CD4-positive, alpha-beta T cell treated with Interleukin-15 for 1 hour (primary cell): ENCODE results near the gene SUSD3.

Experiments used
- DNase-seq: peaks from one replicate; pipeline ENCODE4 v3.0.0-alpha.2; 2020

Gene SUSD3

GRCh38 chr9:93127395-93127911, 69.0 kb downstream of the SUSD3 start:
- no peak for DNase-seq

- DNase-seq: no peak
Measured at GRCh38 chr9:93128011-93128714, 69.7 kb downstream of the SUSD3 start.

GRCh38 chr9:93128715-93129224, 70.3 kb downstream of the SUSD3 start:
- no peak for DNase-seq

- DNase-seq: no peak
Measured at GRCh38 chr9:93129286-93129685, 70.8 kb downstream of the SUSD3 start.

GRCh38 chr9:93129691-93130500, 71.4 kb downstream of the SUSD3 start:
- no peak for DNase-seq

GRCh38 chr9:93130861-93131481, 72.5 kb downstream of the SUSD3 start:
- no peak for DNase-seq

- DNase-seq: no peak
Measured at GRCh38 chr9:93131599-93132286, 73.2 kb downstream of the SUSD3 start.

- DNase-seq: no peak
Measured at GRCh38 chr9:93132287-93132927, 73.9 kb downstream of the SUSD3 start.

GRCh38 chr9:93132946-93133680, 74.6 kb downstream of the SUSD3 start:
- peak; percentile 84 for DNase-seq

- DNase-seq: no peak
Measured at GRCh38 chr9:93133681-93134014, 75.1 kb downstream of the SUSD3 start.

- DNase-seq: peak; percentile 92
Measured at GRCh38 chr9:93134015-93134739, 75.7 kb downstream of the SUSD3 start, which contains the start of gene NINJ1. Gene NINJ1 (minus strand): TSS chr9:93134251. CDS start chr9:93134217, 34 bp downstream.
